ENCODE results near the gene HIBCH.
"Not testable (repeated sequence)": the region's sequence is repeated elsewhere in the genome, so short reads cannot be mapped to it uniquely, and the experiment has no call there.

Gene HIBCH

GRCh38 chr2:190250421-190250820 is 69.2 kb downstream of the HIBCH start:
- no peak for DNase-seq (ENCODE audit: low read depth, low spot score)

GRCh38 chr2:190235551-190236075 is 84.0 kb downstream of the HIBCH start:
- DNase-seq (ENCODE audit: low read depth, low spot score) = no peak

- no peak for DNase-seq (ENCODE audit: low read depth, low spot score)
These were observed 84.5 kb downstream of the HIBCH start for GRCh38 chr2:190235101-190235500.

- not testable (repeated sequence) for DNase-seq (ENCODE audit: low read depth, low spot score)
These were observed 95.6 kb downstream of the HIBCH start for GRCh38 chr2:190223989-190224388.

GRCh38 chr2:190222745-190223144 is 96.9 kb downstream of the HIBCH start:
- not testable (repeated sequence) for DNase-seq (ENCODE audit: low read depth, low spot score)

- no peak for DNase-seq (ENCODE audit: low read depth, low spot score)
These were observed 98.2 kb downstream of the HIBCH start for GRCh38 chr2:190221429-190221828.

- no peak for DNase-seq (ENCODE audit: low read depth, low spot score)
These were observed 100.4 kb downstream of the HIBCH start for GRCh38 chr2:190219186-190219585.

GRCh38 chr2:190217616-190218015 is 102.0 kb downstream of the HIBCH start:
- no peak for DNase-seq (ENCODE audit: low read depth, low spot score)

GRCh38 chr2:190216829-190217228 is 102.8 kb downstream of the HIBCH start:
- DNase-seq (ENCODE audit: low read depth, low spot score) = no peak

- DNase-seq (ENCODE audit: low read depth, low spot score) = no peak
These were observed 104.0 kb downstream of the HIBCH start for GRCh38 chr2:190215620-190216019.

GRCh38 chr2:190214426-190215194 is 105.0 kb downstream of the HIBCH start:
- DNase-seq (ENCODE audit: low read depth, low spot score) = no peak

GRCh38 chr2:190213441-190214335 is 105.9 kb downstream of the HIBCH start:
- DNase-seq (ENCODE audit: low read depth, low spot score) = no peak

- no peak for DNase-seq (ENCODE audit: low read depth, low spot score)
These were observed 109.2 kb downstream of the HIBCH start for GRCh38 chr2:190210471-190210870.

- no peak for DNase-seq (ENCODE audit: low read depth, low spot score)
These were observed 110.1 kb downstream of the HIBCH start for GRCh38 chr2:190209559-190209958.

GRCh38 chr2:190207930-190208329 is 111.7 kb downstream of the HIBCH start:
- no peak for DNase-seq (ENCODE audit: low read depth, low spot score)

GRCh38 chr2:190205657-190206056 is 114.0 kb downstream of the HIBCH start:
- DNase-seq (ENCODE audit: low read depth, low spot score) = no peak

- DNase-seq (ENCODE audit: low read depth, low spot score) = no peak
These were observed 117.0 kb downstream of the HIBCH start for GRCh38 chr2:190202604-190203003.

GRCh38 chr2:190202018-190202417 is 117.6 kb downstream of the HIBCH start:
- no peak for DNase-seq (ENCODE audit: low read depth, low spot score)

GRCh38 chr2:190200603-190201002 is 119.0 kb downstream of the HIBCH start:
- no peak for DNase-seq (ENCODE audit: low read depth, low spot score)

GRCh38 chr2:190199530-190199929 is 120.1 kb downstream of the HIBCH start:
- DNase-seq (ENCODE audit: low read depth, low spot score) = no peak

GRCh38 chr2:190199109-190199508 is 120.5 kb downstream of the HIBCH start:
- no peak for DNase-seq (ENCODE audit: low read depth, low spot score)

GRCh38 chr2:190197143-190197720 is 122.4 kb downstream of the HIBCH start:
- no peak for DNase-seq (ENCODE audit: low read depth, low spot score)
